ENCODE results near the gene PARL.

The PARL gene

DNA sequence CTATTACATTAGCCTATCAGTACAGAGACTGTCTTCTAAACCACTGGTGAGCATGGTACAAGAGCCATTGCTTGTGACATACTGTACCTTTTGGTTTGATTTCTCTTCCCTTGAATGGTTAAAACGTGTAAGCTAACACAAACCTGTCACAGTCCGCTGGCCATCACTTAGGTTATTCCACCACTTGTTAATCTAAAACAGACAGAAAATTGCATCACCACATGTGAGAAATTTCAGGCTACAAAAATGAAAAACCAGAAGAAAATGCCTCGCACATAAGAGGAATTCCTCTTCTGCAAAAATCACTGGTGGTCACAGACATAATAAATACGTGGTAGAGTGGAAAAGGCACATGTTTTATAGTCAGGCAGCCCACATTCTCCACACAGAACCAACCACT, 22.1 kb downstream of the PARL start:
- TF ChIP-seq, protein P1, sequence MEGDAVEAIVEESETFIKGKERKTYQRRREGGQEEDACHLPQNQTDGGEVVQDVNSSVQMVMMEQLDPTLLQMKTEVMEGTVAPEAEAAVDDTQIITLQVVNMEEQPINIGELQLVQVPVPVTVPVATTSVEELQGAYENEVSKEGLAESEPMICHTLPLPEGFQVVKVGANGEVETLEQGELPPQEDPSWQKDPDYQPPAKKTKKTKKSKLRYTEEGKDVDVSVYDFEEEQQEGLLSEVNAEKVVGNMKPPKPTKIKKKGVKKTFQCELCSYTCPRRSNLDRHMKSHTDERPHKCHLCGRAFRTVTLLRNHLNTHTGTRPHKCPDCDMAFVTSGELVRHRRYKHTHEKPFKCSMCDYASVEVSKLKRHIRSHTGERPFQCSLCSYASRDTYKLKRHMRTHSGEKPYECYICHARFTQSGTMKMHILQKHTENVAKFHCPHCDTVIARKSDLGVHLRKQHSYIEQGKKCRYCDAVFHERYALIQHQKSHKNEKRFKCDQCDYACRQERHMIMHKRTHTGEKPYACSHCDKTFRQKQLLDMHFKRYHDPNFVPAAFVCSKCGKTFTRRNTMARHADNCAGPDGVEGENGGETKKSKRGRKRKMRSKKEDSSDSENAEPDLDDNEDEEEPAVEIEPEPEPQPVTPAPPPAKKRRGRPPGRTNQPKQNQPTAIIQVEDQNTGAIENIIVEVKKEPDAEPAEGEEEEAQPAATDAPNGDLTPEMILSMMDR (IDR thresholded peaks at IDR 0.05; ENCODE audit: low read depth, low read length), result no peak
- TF ChIP-seq EZH2phosphoT487 (IDR thresholded peaks at IDR 0.05; ENCODE audit: low read depth), result no peak
- H3K9ac ChIP-seq (ENCODE audit: low read length), result no peak overlapping the region
- no peaks in the 10 kb centered on the region for H3K27me3 ChIP-seq (ENCODE audit: low read depth, low read length)
- H3K36me3 ChIP-seq (replicated peaks; ENCODE audit: low read depth, low read length), result peaks cover 28% of the 10 kb centered on the region
- no peak overlapping the region for H3K4me3 ChIP-seq (ENCODE audit: low read length)
- no peak overlapping the region for H2AFZ ChIP-seq (ENCODE audit: low read depth, low read length)
- H3K9me3 ChIP-seq (ENCODE audit: insufficient read depth, low read length), result no peaks in the 10 kb centered on the region
- H3K27ac ChIP-seq (ENCODE audit: low read length), result no peak overlapping the region
- no peaks in the 10 kb centered on the region for H3K79me2 ChIP-seq (ENCODE audit: low read length)
- no peaks in the 10 kb centered on the region for H4K20me1 ChIP-seq (ENCODE audit: insufficient read depth, low read length)
- no peak overlapping the region for H3K4me2 ChIP-seq (ENCODE audit: low read length)
- no peaks in the 10 kb centered on the region for H3K4me1 ChIP-seq (ENCODE audit: low read length)

DNA sequence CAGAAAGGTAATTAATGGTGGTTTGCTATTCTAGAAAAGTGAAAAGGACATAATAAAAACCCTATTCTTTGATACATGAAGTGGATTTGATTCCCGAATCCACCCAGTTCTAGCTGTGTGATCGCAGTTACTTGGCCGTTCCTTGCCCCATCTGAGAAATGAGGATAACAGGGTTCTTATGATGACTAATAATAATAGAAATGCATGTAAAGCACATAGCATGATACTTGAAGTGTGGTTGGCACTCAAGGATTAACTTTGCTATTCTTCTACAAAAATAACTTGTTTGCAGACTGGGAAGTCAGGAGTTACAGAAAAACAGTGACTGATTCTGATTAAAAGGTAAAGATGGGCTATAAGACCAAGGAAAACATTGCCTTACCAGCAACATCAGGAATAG, 26.8 kb downstream of the PARL start:
- no peak overlapping the region for H3K4me2 ChIP-seq (ENCODE audit: low read length)
- no peak overlapping the region for H3K4me3 ChIP-seq (ENCODE audit: low read length)
- H4K20me1 ChIP-seq (ENCODE audit: insufficient read depth, low read length), result no peaks in the 10 kb centered on the region
- H3K9me3 ChIP-seq (ENCODE audit: insufficient read depth, low read length), result no peaks in the 10 kb centered on the region
- TF ChIP-seq, protein P1 (IDR thresholded peaks at IDR 0.05; ENCODE audit: low read depth, low read length), result no peak
- no peak for TF ChIP-seq EZH2phosphoT487 (IDR thresholded peaks at IDR 0.05; ENCODE audit: low read depth)
- H3K27ac ChIP-seq (ENCODE audit: low read length), result no peak overlapping the region
- no peak overlapping the region for H3K9ac ChIP-seq (ENCODE audit: low read length)
- H3K79me2 ChIP-seq (ENCODE audit: low read length), result no peaks in the 10 kb centered on the region
- no peak overlapping the region for H2AFZ ChIP-seq (ENCODE audit: low read depth, low read length)
- no peaks in the 10 kb centered on the region for H3K27me3 ChIP-seq (ENCODE audit: low read depth, low read length)
- H3K4me1 ChIP-seq (ENCODE audit: low read length), result no peaks in the 10 kb centered on the region
- peaks cover 32% of the 10 kb centered on the region for H3K36me3 ChIP-seq (replicated peaks; ENCODE audit: low read depth, low read length)

DNA sequence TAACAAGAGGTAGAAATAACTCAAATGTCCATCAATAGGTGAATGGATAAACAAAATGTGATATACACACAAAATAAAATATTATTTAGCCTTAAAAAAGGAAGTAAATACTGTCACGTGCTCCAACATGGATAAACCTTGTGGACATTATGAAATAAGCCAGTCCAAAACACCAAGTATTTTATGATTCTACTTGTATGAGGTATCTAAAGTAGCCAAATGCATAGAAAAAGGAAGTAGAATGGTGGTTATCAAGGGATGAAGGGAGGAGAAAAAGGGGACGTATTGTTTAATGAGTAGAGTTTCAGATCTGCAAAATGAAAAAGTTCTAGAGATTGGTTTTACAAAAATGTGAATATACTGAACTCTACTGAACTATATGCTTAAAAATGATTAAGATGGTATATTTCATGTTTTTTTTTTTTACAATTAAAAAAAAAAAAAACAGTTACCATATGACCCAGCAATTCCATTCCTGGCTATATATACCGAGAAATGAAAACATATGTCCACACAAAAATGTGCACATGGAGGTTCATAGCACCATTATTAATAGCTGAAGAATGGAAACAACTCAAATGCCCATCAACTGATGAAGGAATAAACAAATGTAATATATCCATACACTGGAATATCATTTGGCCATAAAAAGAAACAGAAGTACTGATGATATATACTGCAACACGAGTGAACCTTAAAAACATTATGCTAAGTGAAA, 30.2 kb downstream of the PARL start:
- Histone ChIP-seq H3K9me3 (ENCODE audit: insufficient read depth, low read length) (no peaks in the 10 kb centered on the region), H3K9ac (ENCODE audit: low read length) (no peak overlapping the region), H3K27me3 (ENCODE audit: low read depth, low read length) (no peaks in the 10 kb centered on the region), H4K20me1 (ENCODE audit: insufficient read depth, low read length) (no peaks in the 10 kb centered on the region), H3K79me2 (ENCODE audit: low read length) (no peaks in the 10 kb centered on the region), H3K27ac (ENCODE audit: low read length) (no peak overlapping the region), H3K4me3 (ENCODE audit: low read length) (no peak overlapping the region), H2AFZ (ENCODE audit: low read depth, low read length) (no peak overlapping the region), H3K4me2 (ENCODE audit: low read length) (no peak overlapping the region), H3K36me3 (replicated peaks; ENCODE audit: low read depth, low read length) (peaks cover 18% of the 10 kb centered on the region), H3K4me1 (ENCODE audit: low read length) (no peaks in the 10 kb centered on the region)
- TF ChIP-seq, protein P1 (IDR thresholded peaks at IDR 0.05; ENCODE audit: low read depth, low read length), result no peak
- TF ChIP-seq EZH2phosphoT487 (IDR thresholded peaks at IDR 0.05; ENCODE audit: low read depth), result no peak

DNA sequence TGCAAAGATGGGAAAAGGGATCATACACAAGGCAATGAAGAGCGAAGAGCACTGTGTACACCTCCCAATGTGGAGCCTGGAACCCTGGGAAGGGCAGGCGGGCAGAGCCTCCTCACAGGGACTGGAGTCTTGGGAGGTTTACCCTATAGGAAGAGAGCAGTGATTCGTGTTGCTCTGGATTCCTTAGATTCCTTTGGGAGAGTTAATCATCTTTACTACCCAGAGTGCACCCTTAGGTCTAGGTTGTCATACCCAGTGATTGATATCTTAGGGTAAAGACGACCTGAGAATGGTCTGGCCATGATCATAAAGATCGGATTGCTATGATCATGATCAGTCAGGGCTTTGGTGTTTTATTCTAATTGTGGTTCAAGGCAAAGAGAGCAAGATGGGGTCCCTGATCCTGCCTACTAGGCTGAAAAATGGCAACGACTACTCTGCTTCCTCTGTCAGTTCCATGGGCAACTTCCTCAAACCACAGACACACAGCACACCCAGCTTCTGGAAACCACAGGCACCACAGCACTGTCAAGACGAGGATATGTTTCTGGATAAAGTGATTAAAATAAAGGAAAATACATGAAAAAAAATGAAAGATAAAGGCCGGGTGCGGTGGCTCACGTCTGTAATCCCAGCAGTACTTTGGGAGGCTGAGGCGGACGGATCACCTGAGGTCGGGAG, 38.9 kb downstream of the PARL start:
- Histone ChIP-seq H3K9ac (ENCODE audit: low read length) (no peak overlapping the region), H3K4me2 (ENCODE audit: low read length) (no peak overlapping the region), H3K9me3 (ENCODE audit: insufficient read depth, low read length) (no peaks in the 10 kb centered on the region), H2AFZ (ENCODE audit: low read depth, low read length) (no peak overlapping the region), H3K4me3 (ENCODE audit: low read length) (no peak overlapping the region), H3K79me2 (ENCODE audit: low read length) (no peaks in the 10 kb centered on the region), H3K4me1 (ENCODE audit: low read length) (no peaks in the 10 kb centered on the region), H3K27ac (ENCODE audit: low read length) (no peak overlapping the region), H4K20me1 (ENCODE audit: insufficient read depth, low read length) (no peaks in the 10 kb centered on the region), H3K36me3 (replicated peaks; ENCODE audit: low read depth, low read length) (peaks cover 29% of the 10 kb centered on the region), H3K27me3 (ENCODE audit: low read depth, low read length) (no peaks in the 10 kb centered on the region)
- TF ChIP-seq EZH2phosphoT487 (IDR thresholded peaks at IDR 0.05; ENCODE audit: low read depth), result no peak
- TF ChIP-seq, protein P1 (IDR thresholded peaks at IDR 0.05; ENCODE audit: low read depth, low read length), result no peak

All from OCI-LY3 (cell line).